AG08396 (cell line): ENCODE results near the gene FAM174B.

Experiments used
- DNase-seq: peaks from one replicate; pipeline ENCODE4 v3.0.0; 2012; ENCODE audit warnings: low spot score, mixed read lengths

The FAM174B gene

GRCh38 chr15:92655178-92655995, at the start of gene FAM174B:
Gene FAM174B (minus strand): TSS chr15:92655775.
- no peak for DNase-seq

GRCh38 chr15:92696096-92696495, 40.5 kb upstream of the FAM174B start:
- DNase-seq = no peak

- no peak for DNase-seq
These were observed 38.2 kb upstream of the FAM174B start for GRCh38 chr15:92693691-92694331.

GRCh38 chr15:92690395-92690794, 34.8 kb upstream of the FAM174B start:
- no peak for DNase-seq

GRCh38 chr15:92687746-92688145, 32.2 kb upstream of the FAM174B start:
- DNase-seq = no peak

- DNase-seq = no peak
These were observed 31.6 kb upstream of the FAM174B start for GRCh38 chr15:92687195-92687602.

- DNase-seq = no peak
These were observed 27.9 kb upstream of the FAM174B start for GRCh38 chr15:92683511-92683834.

GRCh38 chr15:92682741-92683510, 27.4 kb upstream of the FAM174B start:
- DNase-seq = no peak

- DNase-seq = no peak
These were observed 25.6 kb upstream of the FAM174B start for GRCh38 chr15:92681141-92681631.

GRCh38 chr15:92677999-92678398, 22.4 kb upstream of the FAM174B start:
- DNase-seq = no peak

- no peak for DNase-seq
These were observed 21.0 kb upstream of the FAM174B start for GRCh38 chr15:92676561-92676960.

GRCh38 chr15:92675485-92675884, 19.9 kb upstream of the FAM174B start:
- DNase-seq = no peak

- no peak for DNase-seq
These were observed 18.8 kb upstream of the FAM174B start for GRCh38 chr15:92674347-92674746.

GRCh38 chr15:92672102-92672501, 16.5 kb upstream of the FAM174B start:
- no peak for DNase-seq

- DNase-seq = no peak
These were observed 15.8 kb upstream of the FAM174B start for GRCh38 chr15:92671406-92671805.

GRCh38 chr15:92670621-92671020, 15.0 kb upstream of the FAM174B start:
- no peak for DNase-seq

GRCh38 chr15:92669432-92669831, 13.9 kb upstream of the FAM174B start:
- DNase-seq = no peak

GRCh38 chr15:92668620-92669019, 13.0 kb upstream of the FAM174B start:
- DNase-seq = no peak

- DNase-seq = no peak
These were observed 12.5 kb upstream of the FAM174B start for GRCh38 chr15:92667970-92668485.

- no peak for DNase-seq
These were observed 11.8 kb upstream of the FAM174B start for GRCh38 chr15:92667287-92667904.

GRCh38 chr15:92666780-92667179, 11.2 kb upstream of the FAM174B start:
- no peak for DNase-seq

- DNase-seq = no peak
These were observed 9.6 kb upstream of the FAM174B start for GRCh38 chr15:92665100-92665555.
